WTC11 (cell line): ENCODE data around the gene NQO2. TPM values are rescaled to one million over a fixed set of nuclear protein-coding genes. Genes with fewer than 3 reads are reported as not detected.

Experiments
- ATAC-seq: fragments of 200-7000 bp; cut with Tn5 transposase; 2 replicates; pipeline ENCODE4 v1.10.0; 2021; ENCODE audit warnings: mild to moderate bottlenecking, moderate library complexity
- CTCF ChIA-PET: fragments of 300-600 bp; sonication (Branson Sonifier 250); formaldehyde crosslinking; loops from one replicate; lab custom pipeline; 2021; ENCODE audit warnings: antibody characterized with exemption; lab: Charles Lee
- POLR2A ChIA-PET: fragments of 350-600 bp; sonication (Branson Sonifier 250); formaldehyde crosslinking; loops from one replicate; lab custom pipeline; 2021; ENCODE audit warnings: antibody characterized with exemption; lab: Charles Lee
- DNase-seq: peaks from one replicate; pipeline ENCODE4 v3.0.0; 2021; ENCODE audit warnings: low spot score
- H3K27ac Mint-ChIP-seq: 2 replicates; pipeline ENCODE4 v1.8.0; 2021; ENCODE audit warnings: mixed read lengths
- H3K27me3 Mint-ChIP-seq: 2 replicates; pipeline ENCODE4 v1.8.0; 2021; ENCODE audit warnings: low read depth, mild to moderate bottlenecking, moderate library complexity, mixed read lengths
- H3K36me3 Mint-ChIP-seq: 2 replicates; pipeline ENCODE4 v1.8.0; 2021; ENCODE audit warnings: mixed read lengths
- H3K4me1 Mint-ChIP-seq: 2 replicates; pipeline ENCODE4 v1.8.0; 2022; ENCODE audit warnings: mixed read lengths
- H3K4me3 Mint-ChIP-seq: 2 replicates; pipeline ENCODE4 v1.8.0; 2021; ENCODE audit warnings: mild to moderate bottlenecking, moderate library complexity, mixed read lengths
- H3K9me3 Mint-ChIP-seq: 2 replicates; pipeline ENCODE4 v1.8.0; 2021; ENCODE audit warnings: mixed read lengths
- ATF1 ChIP-seq: sonication (generic); formaldehyde crosslinking; IDR thresholded peaks from 2 replicates; pipeline ENCODE4 v1.8.1; 2023; ENCODE audit warnings: mild to moderate bottlenecking, moderate library complexity, missing genetic modification reagents
- CBFB ChIP-seq: sonication (generic); formaldehyde crosslinking; IDR thresholded peaks from 2 replicates; pipeline ENCODE4 v1.8.1; 2022; ENCODE audit warnings: mild to moderate bottlenecking, low read depth, missing genetic modification reagents
- CREB1 ChIP-seq: sonication (generic); formaldehyde crosslinking; IDR thresholded peaks from 2 replicates; pipeline ENCODE4 v1.8.0; 2023; ENCODE audit warnings: mild to moderate bottlenecking, missing genetic modification reagents
- ELF4 ChIP-seq: sonication (generic); formaldehyde crosslinking; IDR thresholded peaks from 2 replicates; pipeline ENCODE4 v1.8.1; 2022; ENCODE audit warnings: low read depth, mild to moderate bottlenecking, moderate library complexity, missing genetic modification reagents
- EMX1 ChIP-seq: fragments of 250-450 bp; sonication (Bioruptor Pico); IDR thresholded peaks from 2 replicates; pipeline ENCODE4 v1.8.0; 2021; ENCODE audit warnings: mild to moderate bottlenecking
- IRF2 ChIP-seq: sonication (generic); formaldehyde crosslinking; IDR thresholded peaks from 2 replicates; pipeline ENCODE4 v1.8.0; 2022; ENCODE audit warnings: low read depth, missing genetic modification reagents, borderline replicate concordance
- KAT7 ChIP-seq: sonication (generic); formaldehyde crosslinking; IDR thresholded peaks from 2 replicates; pipeline ENCODE4 v1.8.1; 2023; ENCODE audit warnings: missing genetic modification reagents, mild to moderate bottlenecking, borderline replicate concordance
- NFATC4 ChIP-seq: fragments of 250-450 bp; sonication (Bioruptor Pico); IDR thresholded peaks from 2 replicates; pipeline ENCODE4 v1.9.0; 2021; ENCODE audit warnings: mild to moderate bottlenecking
- NFE2L1 ChIP-seq: sonication (generic); formaldehyde crosslinking; IDR thresholded peaks from 2 replicates; pipeline ENCODE4 v1.8.1; 2023; ENCODE audit warnings: missing genetic modification reagents
- NR2C2 ChIP-seq: sonication (generic); formaldehyde crosslinking; IDR thresholded peaks from 2 replicates; pipeline ENCODE4 v1.8.0; 2022; ENCODE audit warnings: mild to moderate bottlenecking, missing genetic modification reagents
- OVOL2 ChIP-seq: fragments of 250-450 bp; sonication (Bioruptor Pico); IDR thresholded peaks from 2 replicates; pipeline ENCODE4 v1.9.0; 2021; ENCODE audit warnings: mild to moderate bottlenecking, borderline replicate concordance
- TCF7 ChIP-seq: sonication (generic); formaldehyde crosslinking; IDR thresholded peaks from 2 replicates; pipeline ENCODE4 v1.8.0; 2022; ENCODE audit warnings: mild to moderate bottlenecking, low read depth, missing genetic modification reagents, moderate library complexity
- TEAD4 ChIP-seq: sonication (generic); formaldehyde crosslinking; IDR thresholded peaks from 2 replicates; pipeline ENCODE4 v1.8.0; 2022; ENCODE audit warnings: mild to moderate bottlenecking, missing genetic modification reagents
- ZBTB21 ChIP-seq: sonication (generic); formaldehyde crosslinking; IDR thresholded peaks from 2 replicates; pipeline ENCODE4 v1.8.1; 2023; ENCODE audit warnings: mild to moderate bottlenecking, missing genetic modification reagents, borderline replicate concordance
- ZNF121 ChIP-seq: sonication (generic); formaldehyde crosslinking; IDR thresholded peaks from 2 replicates; pipeline ENCODE4 v1.8.0; 2023; ENCODE audit warnings: missing genetic modification reagents
- ZNF219 ChIP-seq: sonication (generic); formaldehyde crosslinking; IDR thresholded peaks from 2 replicates; pipeline ENCODE4 v1.8.0; 2023; ENCODE audit warnings: missing genetic modification reagents, mild to moderate bottlenecking, borderline replicate concordance
- ZNF423 ChIP-seq: fragments of 250-450 bp; sonication (Bioruptor Pico); IDR thresholded peaks from 2 replicates; pipeline ENCODE4 v2.1.2; 2022; ENCODE audit warnings: mild to moderate bottlenecking, moderate library complexity
- ZNF671 ChIP-seq: fragments of 250-450 bp; sonication (Bioruptor Pico); IDR thresholded peaks from 2 replicates; pipeline ENCODE4 v1.8.0; 2021; ENCODE audit warnings: mild to moderate bottlenecking
- total RNA-seq: library from RNA; stranded (reverse); gene quantifications from 3 replicates; pipeline ENCODE4 v1.2.3, GENCODE V29; 2021
- TF ChIP-seq, protein P1 (sequence below): sonication (generic); formaldehyde crosslinking; IDR thresholded peaks from 2 replicates; pipeline ENCODE4 v1.8.1; 2022; ENCODE audit warnings: mild to moderate bottlenecking, moderate library complexity, missing genetic modification reagents
- TF ChIP-seq, protein P2 (sequence below): sonication (generic); formaldehyde crosslinking; IDR thresholded peaks from 2 replicates; pipeline ENCODE4 v1.8.1; 2022; ENCODE audit warnings: low read depth, missing genetic modification reagents, borderline replicate concordance
- TF ChIP-seq, protein P3 (sequence below): sonication (generic); formaldehyde crosslinking; IDR thresholded peaks from 2 replicates; pipeline ENCODE4 v1.8.1; 2023; ENCODE audit warnings: mild to moderate bottlenecking, missing genetic modification reagents
- TF ChIP-seq, protein P4 (sequence below): fragments of 200-600 bp; IDR thresholded peaks from 2 replicates; pipeline ENCODE4 v1.8.0; 2022; ENCODE audit warnings: antibody characterized with exemption

The NQO2 gene
- total RNA-seq, 1 experiment from 2014 or later, result 119 TPM

DNA sequence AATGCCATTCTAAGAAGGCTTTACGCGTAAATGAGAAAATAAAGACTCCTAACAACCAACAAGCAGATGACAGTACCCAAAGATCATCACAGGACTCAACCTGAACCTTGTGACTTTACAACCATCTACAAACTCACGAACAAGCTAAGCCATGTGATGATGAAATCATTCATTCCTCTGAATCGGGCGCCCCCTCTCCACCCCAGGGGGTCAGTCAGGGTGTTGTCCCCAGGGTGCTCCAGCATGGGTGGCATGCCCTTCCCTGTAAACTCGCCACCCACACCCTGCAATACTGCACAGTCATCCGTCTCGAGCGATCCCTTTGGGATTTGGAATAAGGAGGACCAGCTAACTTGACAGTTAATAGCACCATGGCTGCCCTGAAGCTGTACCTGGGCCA is 40.9 kb upstream of the NQO2 start:
- no peak overlapping the region for H3K4me3 Mint-ChIP-seq
- no peaks in the 10 kb centered on the region for H3K9me3 Mint-ChIP-seq
- H3K36me3 Mint-ChIP-seq, result peaks cover 5% of the 10 kb centered on the region; the same call in 1 of the 2 replicates
- no peak for ATAC-seq
- CTCF ChIA-PET, result interaction anchor here (1.0 kb wide), 1 partner anchor 167 kb away, joined by 4 read pairs; no protein-coding TSS in a partner anchor
- no peak overlapping the region for H3K27ac Mint-ChIP-seq
- DNase-seq, result no peak
- peaks cover 46% of the 10 kb centered on the region for H3K4me1 Mint-ChIP-seq
- H3K27me3 Mint-ChIP-seq, result no peaks in the 10 kb centered on the region
- TF ChIP-seq, protein P1, sequence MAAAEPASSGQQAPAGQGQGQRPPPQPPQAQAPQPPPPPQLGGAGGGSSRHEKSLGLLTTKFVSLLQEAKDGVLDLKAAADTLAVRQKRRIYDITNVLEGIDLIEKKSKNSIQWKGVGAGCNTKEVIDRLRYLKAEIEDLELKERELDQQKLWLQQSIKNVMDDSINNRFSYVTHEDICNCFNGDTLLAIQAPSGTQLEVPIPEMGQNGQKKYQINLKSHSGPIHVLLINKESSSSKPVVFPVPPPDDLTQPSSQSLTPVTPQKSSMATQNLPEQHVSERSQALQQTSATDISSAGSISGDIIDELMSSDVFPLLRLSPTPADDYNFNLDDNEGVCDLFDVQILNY (CRISPR knock-in tag), result no peak
- TF ChIP-seq OVOL2 (CRISPR knock-in tag), result no peak
- TF ChIP-seq, all 79 proteins: peak for 0
- POLR2A ChIA-PET, result no interaction called here

DNA sequence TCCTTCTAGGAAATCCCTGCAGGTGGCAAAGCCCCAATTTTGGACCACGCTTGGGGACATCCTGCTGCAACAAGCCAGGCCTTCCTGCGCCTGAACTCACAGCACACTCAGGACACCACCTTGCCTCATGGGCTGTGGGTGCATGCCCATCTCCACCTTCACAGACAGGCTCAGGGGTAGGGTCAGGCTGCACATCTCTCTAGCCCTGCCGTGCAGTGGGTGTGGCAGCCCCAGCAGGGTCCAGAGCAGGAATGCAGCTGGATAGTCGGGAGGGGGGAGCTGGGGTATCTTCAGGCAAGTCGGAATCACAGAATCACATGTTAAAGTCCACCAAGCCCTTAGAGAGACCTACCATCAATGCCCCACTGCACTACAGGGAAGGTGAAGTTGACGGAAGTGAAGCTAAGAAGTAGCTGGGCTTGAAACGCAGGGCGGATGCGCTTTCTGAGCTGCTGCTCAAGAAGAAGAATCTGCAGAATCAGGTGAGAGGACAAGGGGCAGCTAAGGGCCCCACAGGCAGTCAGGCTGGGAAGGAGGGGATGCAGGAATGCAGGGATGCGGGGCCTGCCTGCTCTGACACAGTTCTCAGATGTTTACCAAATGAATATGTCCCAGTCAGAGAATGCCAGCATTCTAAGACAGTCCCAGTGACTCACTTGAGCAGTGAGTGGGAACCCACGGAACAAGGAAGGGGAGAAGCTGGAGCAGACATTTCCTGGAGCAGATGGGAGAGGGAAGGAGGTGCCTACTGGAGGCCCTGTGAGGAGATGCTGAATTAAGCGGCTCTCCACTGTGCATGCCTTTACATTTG is 39.6 kb upstream of the NQO2 start:
- peak; percentile 46 for DNase-seq
- Mint-ChIP-seq H3K27ac (peak overlapping the region; percentile 68), H3K27me3 (no peaks in the 10 kb centered on the region), H3K36me3 (0 out of 2 replicates have a peak, but pooled peaks cover 2% of the 10 kb centered on the region), H3K4me3 (no peak overlapping the region), H3K4me1 (peaks cover 47% of the 10 kb centered on the region), H3K9me3 (no peaks in the 10 kb centered on the region)
- no peak for TF ChIP-seq ZBTB21 (CRISPR knock-in tag)
- TF ChIP-seq, protein P2, sequence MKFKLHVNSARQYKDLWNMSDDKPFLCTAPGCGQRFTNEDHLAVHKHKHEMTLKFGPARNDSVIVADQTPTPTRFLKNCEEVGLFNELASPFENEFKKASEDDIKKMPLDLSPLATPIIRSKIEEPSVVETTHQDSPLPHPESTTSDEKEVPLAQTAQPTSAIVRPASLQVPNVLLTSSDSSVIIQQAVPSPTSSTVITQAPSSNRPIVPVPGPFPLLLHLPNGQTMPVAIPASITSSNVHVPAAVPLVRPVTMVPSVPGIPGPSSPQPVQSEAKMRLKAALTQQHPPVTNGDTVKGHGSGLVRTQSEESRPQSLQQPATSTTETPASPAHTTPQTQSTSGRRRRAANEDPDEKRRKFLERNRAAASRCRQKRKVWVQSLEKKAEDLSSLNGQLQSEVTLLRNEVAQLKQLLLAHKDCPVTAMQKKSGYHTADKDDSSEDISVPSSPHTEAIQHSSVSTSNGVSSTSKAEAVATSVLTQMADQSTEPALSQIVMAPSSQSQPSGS (CRISPR knock-in tag), result no peak
- TF ChIP-seq, protein P3, sequence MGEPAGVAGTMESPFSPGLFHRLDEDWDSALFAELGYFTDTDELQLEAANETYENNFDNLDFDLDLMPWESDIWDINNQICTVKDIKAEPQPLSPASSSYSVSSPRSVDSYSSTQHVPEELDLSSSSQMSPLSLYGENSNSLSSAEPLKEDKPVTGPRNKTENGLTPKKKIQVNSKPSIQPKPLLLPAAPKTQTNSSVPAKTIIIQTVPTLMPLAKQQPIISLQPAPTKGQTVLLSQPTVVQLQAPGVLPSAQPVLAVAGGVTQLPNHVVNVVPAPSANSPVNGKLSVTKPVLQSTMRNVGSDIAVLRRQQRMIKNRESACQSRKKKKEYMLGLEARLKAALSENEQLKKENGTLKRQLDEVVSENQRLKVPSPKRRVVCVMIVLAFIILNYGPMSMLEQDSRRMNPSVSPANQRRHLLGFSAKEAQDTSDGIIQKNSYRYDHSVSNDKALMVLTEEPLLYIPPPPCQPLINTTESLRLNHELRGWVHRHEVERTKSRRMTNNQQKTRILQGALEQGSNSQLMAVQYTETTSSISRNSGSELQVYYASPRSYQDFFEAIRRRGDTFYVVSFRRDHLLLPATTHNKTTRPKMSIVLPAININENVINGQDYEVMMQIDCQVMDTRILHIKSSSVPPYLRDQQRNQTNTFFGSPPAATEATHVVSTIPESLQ (CRISPR knock-in tag), result no peak
- no peak for TF ChIP-seq ZNF423
- TF ChIP-seq CREB1, result no peak
- POLR2A ChIA-PET, result interaction anchor here (0.6 to 1.2 kb wide), 2 partner anchors 29 to 575 kb away, joined by 3 to 5 read pairs; no protein-coding TSS in a partner anchor
- peak; percentile 72 for ATAC-seq
- CTCF ChIA-PET, result interaction anchor here (0.8 to 1.8 kb wide), 6 partner anchors 8 to 292 kb away, joined by 3 to 10 read pairs (median 4); no protein-coding TSS in a partner anchor

DNA sequence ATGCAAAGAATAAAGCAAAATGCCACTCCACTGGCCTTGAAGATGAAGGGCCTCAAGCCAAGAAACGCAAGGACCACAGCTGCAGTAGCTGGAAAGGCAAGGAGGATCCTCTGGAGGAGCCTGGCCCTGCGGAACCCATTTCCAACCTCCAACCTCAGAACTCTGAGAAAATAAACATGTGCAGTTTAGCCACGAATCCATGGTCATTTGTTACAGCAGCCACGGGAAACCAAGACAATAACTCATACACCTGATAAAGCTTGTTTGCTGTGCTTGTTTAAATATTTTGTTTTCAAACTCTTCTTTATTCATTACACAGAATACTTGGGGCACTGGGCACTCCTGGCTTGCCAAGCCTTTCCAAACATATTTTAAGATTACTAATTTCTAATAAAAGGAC is 38.8 kb upstream of the NQO2 start:
- DNase-seq, result no peak
- ATAC-seq, result no peak
- H3K36me3 Mint-ChIP-seq, result no peaks in the 10 kb centered on the region
- H3K27ac Mint-ChIP-seq, result peak overlapping the region; percentile 47
- ChIA-PET CTCF (interaction anchor here (1.0 to 1.8 kb wide), 5 partner anchors 9 to 291 kb away, joined by 3 to 10 read pairs (median 5); no protein-coding TSS in a partner anchor), POLR2A (interaction anchor here (1.2 kb wide), 1 partner anchor 28 kb away, joined by 5 read pairs; no protein-coding TSS in a partner anchor)
- no peak overlapping the region for H3K4me3 Mint-ChIP-seq
- no peaks in the 10 kb centered on the region for H3K27me3 Mint-ChIP-seq
- no peaks in the 10 kb centered on the region for H3K9me3 Mint-ChIP-seq
- H3K4me1 Mint-ChIP-seq, result peaks cover 46% of the 10 kb centered on the region
- TF ChIP-seq, protein P4, sequence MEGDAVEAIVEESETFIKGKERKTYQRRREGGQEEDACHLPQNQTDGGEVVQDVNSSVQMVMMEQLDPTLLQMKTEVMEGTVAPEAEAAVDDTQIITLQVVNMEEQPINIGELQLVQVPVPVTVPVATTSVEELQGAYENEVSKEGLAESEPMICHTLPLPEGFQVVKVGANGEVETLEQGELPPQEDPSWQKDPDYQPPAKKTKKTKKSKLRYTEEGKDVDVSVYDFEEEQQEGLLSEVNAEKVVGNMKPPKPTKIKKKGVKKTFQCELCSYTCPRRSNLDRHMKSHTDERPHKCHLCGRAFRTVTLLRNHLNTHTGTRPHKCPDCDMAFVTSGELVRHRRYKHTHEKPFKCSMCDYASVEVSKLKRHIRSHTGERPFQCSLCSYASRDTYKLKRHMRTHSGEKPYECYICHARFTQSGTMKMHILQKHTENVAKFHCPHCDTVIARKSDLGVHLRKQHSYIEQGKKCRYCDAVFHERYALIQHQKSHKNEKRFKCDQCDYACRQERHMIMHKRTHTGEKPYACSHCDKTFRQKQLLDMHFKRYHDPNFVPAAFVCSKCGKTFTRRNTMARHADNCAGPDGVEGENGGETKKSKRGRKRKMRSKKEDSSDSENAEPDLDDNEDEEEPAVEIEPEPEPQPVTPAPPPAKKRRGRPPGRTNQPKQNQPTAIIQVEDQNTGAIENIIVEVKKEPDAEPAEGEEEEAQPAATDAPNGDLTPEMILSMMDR, result no peak

DNA sequence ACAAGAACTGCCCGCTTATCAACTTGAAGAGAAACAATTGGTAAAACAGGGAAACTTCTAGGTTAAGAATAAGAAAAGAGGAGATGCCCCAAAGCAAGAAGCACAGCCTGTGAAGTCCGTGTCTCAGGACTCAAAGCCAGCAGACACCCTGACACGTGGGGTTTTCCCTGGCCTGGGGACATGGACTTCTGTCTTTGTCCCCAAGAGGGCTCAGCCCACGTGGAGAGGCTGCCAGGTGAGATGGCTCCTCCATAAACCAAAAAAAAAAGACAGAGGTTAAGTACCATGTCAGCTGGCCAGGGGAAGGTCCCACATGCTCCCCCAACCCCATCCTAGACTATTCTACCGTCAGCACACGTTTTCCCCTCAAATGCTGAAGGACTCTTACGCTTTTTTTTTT is 38.2 kb upstream of the NQO2 start:
- Mint-ChIP-seq H3K27ac (peak overlapping the region; percentile 10; the same call in 1 of the 2 replicates), H3K9me3 (no peaks in the 10 kb centered on the region), H3K4me1 (peaks cover 52% of the 10 kb centered on the region), H3K4me3 (no peak overlapping the region), H3K36me3 (no peaks in the 10 kb centered on the region), H3K27me3 (no peaks in the 10 kb centered on the region)
- no peak for DNase-seq
- no peak for ATAC-seq
- ChIA-PET CTCF (interaction anchor here (1.8 to 2.4 kb wide), 2 partner anchors 9 kb away, joined by 10 to 27 read pairs; no protein-coding TSS in a partner anchor), POLR2A (no interaction called here)
- no peak for TF ChIP-seq ELF4 (CRISPR knock-in tag)
- TF ChIP-seq ZBTB21 (CRISPR knock-in tag), result no peak
- no peak for TF ChIP-seq ZNF219 (CRISPR knock-in tag)
- no peak for TF ChIP-seq NFE2L1 (CRISPR knock-in tag)
- TF ChIP-seq KAT7 (CRISPR knock-in tag), result no peak
- no peak for TF ChIP-seq EMX1 (CRISPR knock-in tag)
- no peak for TF ChIP-seq TCF7 (CRISPR knock-in tag)
- no peak for TF ChIP-seq TEAD4
- TF ChIP-seq ZNF671 (CRISPR knock-in tag), result no peak
- TF ChIP-seq, protein P1 (CRISPR knock-in tag), result no peak
- no peak for TF ChIP-seq CBFB (CRISPR knock-in tag)
- TF ChIP-seq ZNF121 (CRISPR knock-in tag), result no peak
- no peak for TF ChIP-seq NFATC4
- no peak for TF ChIP-seq ATF1 (CRISPR knock-in tag)
- TF ChIP-seq IRF2 (CRISPR knock-in tag), result no peak
- TF ChIP-seq NR2C2 (CRISPR knock-in tag), result no peak
